PFSK-1 (cell line): ENCODE data around the gene GLDN.

Source experiments
- SIN3A ChIP-seq: IDR thresholded peaks from 2 replicates; pipeline ENCODE4 v1.6.1; 2012; ENCODE audit warnings: mild to moderate bottlenecking, low read length, moderate library complexity, borderline replicate concordance; ENCODE audit not compliant: insufficient read depth
- TAF1 ChIP-seq: IDR thresholded peaks from 2 replicates; pipeline ENCODE4 v1.6.1; 2012; ENCODE audit warnings: low read length, control low read depth, borderline replicate concordance; ENCODE audit not compliant: insufficient read depth
- TF ChIP-seq, protein P1 (sequence below), 2 experiments: IDR thresholded peaks; 2 replicates each; pipeline versions ENCODE4 v1.6.1 to v1.8.0; 2011 to 2012; ENCODE audit warnings: low read depth in 2 of 2, low read length in 2 of 2, control low read depth in 1 of 2, inconsistent platforms in 1 of 2, mild to moderate bottlenecking in 1 of 2, moderate library complexity in 1 of 2; ENCODE audit not compliant: insufficient read depth in 1 of 2

DNA sequence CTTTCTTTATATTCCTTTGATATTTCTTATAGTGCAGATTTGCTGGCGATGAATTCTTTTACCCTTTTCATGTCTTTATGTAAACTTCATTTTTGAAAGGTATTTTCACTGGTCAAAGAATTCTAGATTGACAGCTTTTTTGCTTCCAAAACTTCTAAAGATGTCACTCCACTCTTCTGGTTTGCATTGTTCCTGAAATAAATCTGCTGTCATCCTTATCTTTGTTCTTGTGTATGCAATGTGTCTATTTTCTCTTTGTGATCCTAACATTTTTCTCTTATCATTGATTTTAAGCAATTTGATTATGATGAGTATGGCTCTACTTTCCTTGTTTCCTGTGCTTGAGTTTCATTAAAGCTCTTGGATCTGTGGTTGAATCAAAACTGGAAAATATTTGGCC lies 103.4 kb downstream of the GLDN start:
- no peak for TF ChIP-seq TAF1
- TF ChIP-seq, protein P1, sequence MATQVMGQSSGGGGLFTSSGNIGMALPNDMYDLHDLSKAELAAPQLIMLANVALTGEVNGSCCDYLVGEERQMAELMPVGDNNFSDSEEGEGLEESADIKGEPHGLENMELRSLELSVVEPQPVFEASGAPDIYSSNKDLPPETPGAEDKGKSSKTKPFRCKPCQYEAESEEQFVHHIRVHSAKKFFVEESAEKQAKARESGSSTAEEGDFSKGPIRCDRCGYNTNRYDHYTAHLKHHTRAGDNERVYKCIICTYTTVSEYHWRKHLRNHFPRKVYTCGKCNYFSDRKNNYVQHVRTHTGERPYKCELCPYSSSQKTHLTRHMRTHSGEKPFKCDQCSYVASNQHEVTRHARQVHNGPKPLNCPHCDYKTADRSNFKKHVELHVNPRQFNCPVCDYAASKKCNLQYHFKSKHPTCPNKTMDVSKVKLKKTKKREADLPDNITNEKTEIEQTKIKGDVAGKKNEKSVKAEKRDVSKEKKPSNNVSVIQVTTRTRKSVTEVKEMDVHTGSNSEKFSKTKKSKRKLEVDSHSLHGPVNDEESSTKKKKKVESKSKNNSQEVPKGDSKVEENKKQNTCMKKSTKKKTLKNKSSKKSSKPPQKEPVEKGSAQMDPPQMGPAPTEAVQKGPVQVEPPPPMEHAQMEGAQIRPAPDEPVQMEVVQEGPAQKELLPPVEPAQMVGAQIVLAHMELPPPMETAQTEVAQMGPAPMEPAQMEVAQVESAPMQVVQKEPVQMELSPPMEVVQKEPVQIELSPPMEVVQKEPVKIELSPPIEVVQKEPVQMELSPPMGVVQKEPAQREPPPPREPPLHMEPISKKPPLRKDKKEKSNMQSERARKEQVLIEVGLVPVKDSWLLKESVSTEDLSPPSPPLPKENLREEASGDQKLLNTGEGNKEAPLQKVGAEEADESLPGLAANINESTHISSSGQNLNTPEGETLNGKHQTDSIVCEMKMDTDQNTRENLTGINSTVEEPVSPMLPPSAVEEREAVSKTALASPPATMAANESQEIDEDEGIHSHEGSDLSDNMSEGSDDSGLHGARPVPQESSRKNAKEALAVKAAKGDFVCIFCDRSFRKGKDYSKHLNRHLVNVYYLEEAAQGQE (IDR thresholded peaks at IDR 0.05; ENCODE audit: insufficient read depth in 1 of 2, low read depth in 2 of 2, low read length in 2 of 2), result no peak
- TF ChIP-seq SIN3A, result no peak
